ENCODE data around the gene GABRB3. TPM values are rescaled to one million over a fixed set of nuclear protein-coding genes. Genes with fewer than 3 reads are reported as not detected.

GABRB3 gene
- total RNA-seq: 3.0 TPM

DNA sequence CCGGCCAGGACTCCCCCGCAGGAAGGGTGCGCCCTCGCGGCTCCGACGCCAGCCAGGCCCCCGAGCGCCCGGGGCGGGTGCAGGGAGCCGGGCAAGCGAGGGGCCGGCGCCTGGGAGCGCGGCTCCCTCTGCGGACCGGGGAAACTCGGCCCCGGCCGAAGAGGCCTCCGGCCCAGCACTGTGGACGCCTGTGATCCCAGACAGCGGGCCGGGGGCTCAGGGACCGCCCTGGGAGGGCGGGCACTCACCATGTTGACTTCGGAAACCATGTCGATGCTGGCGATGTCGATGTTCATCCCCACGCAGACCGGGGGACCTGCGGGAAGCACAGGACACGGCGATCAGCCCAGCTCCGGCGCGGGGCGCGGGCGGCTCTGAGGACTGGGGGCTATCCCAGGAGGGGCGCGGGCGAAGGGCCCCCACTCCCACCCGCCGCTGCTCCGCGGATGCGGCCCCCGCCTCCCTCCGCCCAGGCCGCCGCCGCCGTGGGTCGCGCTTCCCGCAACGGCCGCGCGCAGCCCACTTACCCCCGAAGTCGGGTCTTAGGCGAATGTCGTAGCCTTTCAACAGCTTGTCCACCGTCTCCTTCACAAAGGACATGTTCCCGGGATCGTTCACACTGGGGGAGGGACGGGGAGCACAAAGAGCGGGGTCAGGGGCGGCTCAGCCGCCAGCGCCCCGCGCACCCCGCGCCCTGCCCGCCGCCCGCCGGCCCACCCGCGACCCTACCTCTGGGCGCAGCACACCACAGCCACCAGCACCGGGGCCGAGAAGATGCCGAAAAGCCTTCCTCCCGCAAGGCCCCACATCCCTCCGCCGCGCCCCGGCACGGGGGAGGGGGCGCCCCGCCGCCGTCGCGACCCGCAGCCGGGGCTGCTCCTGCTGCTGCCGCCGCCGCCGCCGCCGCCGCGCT lies at the start of gene GABRB3:
Gene GABRB3, minus strand, starts transcription at position 913 of the 913 bp plus-strand sequence.
- DNase-seq (ENCODE audit: low spot score) (no peak), ATAC-seq (peak; percentile 37)

GRCh38 chr15:26807517-26808427 lies 34.9 kb upstream of the GABRB3 start:
- no peak for ATAC-seq

GRCh38 chr15:26806574-26806973 lies 33.7 kb upstream of the GABRB3 start:
- no peak for DNase-seq (ENCODE audit: low spot score)

More at GRCh38 chr15:26807517-26808427, 34.9 kb upstream of the GABRB3 start:
- DNase-seq (ENCODE audit: low spot score): no peak

DNA sequence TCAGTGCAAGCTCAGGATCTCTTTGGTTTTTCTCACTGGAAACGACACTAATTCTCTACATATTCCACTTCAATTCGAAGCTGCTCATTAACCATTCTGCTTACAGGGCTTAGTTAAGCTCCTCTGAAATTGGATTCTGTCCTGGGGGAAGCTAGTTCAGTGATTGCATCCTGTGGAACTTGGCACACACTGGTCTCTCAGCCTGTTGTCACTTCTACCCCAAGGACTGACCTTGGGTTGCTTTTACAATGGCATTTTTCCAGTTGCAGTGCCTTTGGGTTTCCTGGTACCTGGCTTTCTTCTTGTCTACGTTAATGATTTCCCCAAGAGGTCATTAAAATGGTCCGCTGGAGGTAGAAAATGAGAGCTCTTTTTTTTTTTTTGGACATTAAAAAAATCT lies 33.3 kb upstream of the GABRB3 start:
- peak; percentile 45 for ATAC-seq
- DNase-seq (ENCODE audit: low spot score): no peak

More at GRCh38 chr15:26806574-26806973, 33.7 kb upstream of the GABRB3 start:
- ATAC-seq: no peak

GRCh38 chr15:26805470-26805869 lies 32.6 kb upstream of the GABRB3 start:
- DNase-seq (ENCODE audit: low spot score): no peak
- ATAC-seq: no peak

GRCh38 chr15:26804063-26804804 lies 31.4 kb upstream of the GABRB3 start:
- ATAC-seq: no peak
- no peak for DNase-seq (ENCODE audit: low spot score)

- ATAC-seq (no peak), DNase-seq (ENCODE audit: low spot score) (no peak)
These were observed 17.3 kb upstream of the GABRB3 start for GRCh38 chr15:26790118-26790517.

DNA sequence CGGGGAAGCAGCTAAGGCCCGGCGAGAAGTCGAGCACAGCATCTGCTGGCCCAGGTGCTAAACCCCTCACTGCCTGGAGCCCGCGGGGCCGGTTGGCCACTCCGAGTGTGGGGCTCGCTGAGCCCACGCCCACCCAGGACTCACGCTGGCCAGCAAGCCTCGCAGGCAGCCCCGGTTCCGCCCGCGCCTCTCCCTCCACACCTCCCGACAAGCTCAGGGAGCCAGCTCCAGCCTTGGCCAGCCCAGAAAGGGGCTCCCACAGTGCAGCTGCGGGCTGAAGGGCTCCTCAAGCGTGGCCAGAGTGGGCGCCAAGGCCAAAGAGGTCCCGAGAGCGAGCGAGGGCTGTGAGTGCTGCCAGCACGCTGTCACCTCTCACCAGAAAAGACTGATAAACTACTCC lies 8.9 kb upstream of the GABRB3 start:
- ATAC-seq (no peak), DNase-seq (ENCODE audit: low spot score) (no peak)

DNA sequence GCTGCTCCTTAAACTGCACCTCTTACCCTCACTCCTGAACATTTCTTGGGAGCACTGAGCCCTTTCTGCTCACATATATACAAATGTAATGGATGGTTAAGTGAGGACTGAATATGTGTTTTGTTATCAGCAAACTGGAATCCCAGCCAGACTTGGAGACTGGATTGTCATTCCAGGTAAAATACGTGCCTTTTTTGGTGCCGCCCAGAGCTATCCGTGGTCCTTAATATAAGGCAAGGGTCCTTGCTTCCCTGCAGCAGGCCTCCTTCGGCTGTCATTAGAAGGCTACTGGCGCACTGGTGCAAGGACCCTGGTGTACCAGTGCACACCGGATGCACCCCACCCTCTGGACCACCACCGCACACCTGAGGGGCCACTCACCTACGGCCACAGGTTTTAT lies 1.1 kb upstream of the GABRB3 start:
- DNase-seq (ENCODE audit: low spot score) (no peak), ATAC-seq (no peak)

DNA sequence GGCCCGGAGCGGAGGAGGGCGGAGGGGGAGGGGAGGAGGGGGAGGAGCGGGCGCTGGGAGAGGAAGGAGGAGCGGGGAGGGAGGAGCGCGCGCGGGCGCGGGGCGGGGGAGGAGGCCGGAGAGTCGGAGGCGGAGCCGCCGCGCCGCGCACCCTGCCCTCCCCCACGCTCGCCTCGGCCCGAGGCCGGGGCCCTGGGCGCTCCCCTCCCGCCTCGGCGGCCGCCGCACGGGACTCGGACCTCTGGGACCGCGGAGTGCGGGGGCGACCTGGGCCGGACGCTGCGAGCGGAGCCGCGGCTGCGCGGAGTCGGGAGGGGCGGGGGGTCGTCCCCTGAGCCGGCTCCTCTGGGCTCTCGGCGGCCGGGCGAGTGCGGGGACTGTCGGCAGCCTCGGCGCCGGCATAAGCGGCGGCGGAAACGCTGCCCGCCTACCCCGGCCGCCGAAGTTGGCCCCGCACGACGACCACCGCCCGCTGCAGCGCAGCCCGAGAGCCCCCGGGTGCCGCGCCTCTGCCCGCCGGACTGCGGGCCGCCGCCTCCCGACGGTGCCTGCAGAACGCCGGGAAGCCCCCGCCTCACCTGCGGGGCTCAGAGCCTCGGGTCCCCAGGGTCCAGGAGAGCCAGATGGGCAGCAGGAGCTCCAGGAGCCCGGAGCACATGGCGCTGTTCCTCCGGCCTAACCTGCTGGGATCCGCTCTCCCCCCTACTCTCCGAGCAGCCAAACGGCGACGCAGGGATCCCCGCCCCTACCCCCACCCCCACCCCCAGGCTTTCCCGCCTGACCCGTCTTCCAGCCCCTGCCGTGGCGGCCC lies 406 bp upstream of the GABRB3 start:
- ATAC-seq (peak; percentile 91), DNase-seq (ENCODE audit: low spot score) (peak; percentile 60)

DNA sequence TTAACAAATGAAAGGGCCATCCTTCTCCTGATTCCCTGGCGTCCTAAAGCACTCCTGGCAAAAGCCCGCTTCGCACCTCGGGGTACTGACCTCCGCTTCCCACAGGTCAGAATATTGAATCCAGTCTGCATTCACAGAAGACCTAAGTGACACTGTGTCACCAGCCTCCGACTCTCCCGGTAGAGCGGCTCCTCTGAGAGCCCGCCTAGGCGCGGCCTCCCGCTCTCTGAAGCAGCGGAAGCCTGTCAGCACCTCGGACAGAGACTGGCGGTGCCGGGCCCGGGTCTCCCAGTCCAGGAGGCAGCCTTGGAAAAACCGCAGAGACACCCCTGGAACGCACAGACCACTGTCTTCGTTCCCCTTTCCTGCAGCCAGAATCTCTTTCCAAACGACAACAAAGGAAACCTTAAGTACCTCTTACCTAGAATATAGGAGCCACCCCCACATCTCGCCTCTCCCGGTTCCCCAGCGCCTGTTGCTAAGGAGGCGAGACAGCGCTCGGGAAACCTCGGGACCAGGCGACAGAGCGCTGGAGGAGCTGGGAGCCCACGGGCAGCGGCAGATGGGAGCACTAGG lies 1.2 kb downstream of the GABRB3 start:
- peak; percentile 59 for ATAC-seq
- no peak for DNase-seq (ENCODE audit: low spot score)

DNA sequence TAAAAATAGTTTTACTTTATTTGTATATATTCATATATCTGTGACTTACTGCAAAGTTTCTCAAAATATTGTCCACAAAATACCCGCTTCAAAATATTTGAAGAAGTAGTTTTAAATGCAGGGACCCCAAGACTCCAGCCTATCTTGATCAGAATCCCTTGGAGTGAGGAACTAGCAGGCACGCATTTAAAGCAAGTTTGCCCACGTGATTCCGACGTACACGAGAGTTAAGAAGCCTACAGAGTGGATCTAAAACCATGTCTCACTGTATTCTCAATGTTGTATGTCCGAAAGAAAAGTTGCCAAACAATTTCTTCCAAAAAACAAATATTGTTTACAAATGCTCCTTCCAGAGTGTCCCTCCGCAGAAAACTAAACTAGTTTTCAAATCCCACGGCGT lies 1.7 kb downstream of the GABRB3 start:
- ATAC-seq (no peak), DNase-seq (ENCODE audit: low spot score) (no peak)

- no peak for ATAC-seq
- no peak for DNase-seq (ENCODE audit: low spot score)
These were observed 5.6 kb downstream of the GABRB3 start for GRCh38 chr15:26767169-26767670.

GRCh38 chr15:26766262-26766661 lies 6.6 kb downstream of the GABRB3 start:
- no peak for ATAC-seq

DNA sequence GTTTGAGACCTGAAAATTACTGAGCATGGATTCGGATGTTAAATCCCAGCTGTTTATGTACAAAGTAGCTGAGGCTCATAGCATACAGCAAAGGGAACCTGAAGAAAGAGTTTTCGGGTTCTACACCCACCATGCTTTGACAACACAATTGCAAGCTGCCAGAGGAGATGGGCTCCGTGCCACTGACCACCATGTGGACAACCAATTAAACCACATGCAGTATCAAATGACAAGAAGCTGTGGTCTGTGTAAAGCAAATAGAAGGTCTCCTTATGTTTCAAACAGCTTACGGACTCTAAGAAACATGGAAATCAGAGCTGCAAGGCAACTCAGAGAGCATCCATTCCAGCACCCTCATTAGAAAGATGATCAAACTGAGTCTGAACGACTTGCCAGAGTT lies 12.9 kb downstream of the GABRB3 start:
- DNase-seq (ENCODE audit: low spot score) (no peak), ATAC-seq (no peak)

More at GRCh38 chr15:26766262-26766661, 6.6 kb downstream of the GABRB3 start:
- no peak for DNase-seq (ENCODE audit: low spot score)

- DNase-seq (ENCODE audit: low spot score) (no peak), ATAC-seq (no peak)
These were observed 14.8 kb downstream of the GABRB3 start for GRCh38 chr15:26758079-26758478.

- DNase-seq (ENCODE audit: low spot score): no peak
- ATAC-seq: no peak
These were observed 15.7 kb downstream of the GABRB3 start for GRCh38 chr15:26757141-26757540.

DNA sequence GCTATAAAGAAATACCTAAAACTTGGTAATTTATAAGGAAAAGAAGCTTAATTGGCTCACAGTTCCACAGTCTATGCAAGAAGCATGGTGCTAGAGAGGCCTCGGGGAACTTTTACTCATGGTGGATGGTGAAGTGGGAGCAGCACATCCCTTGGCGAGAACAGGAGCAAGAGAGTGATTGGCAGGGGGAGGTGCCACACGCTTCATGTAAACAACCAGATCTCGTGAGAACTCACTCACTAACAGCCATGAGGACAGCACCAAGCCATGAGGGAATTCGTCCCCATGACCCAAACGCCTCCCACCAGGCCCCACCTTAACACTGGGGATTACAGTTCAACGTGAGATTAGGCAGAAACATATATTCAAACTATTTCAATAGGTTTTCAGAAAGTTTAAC lies 28.0 kb downstream of the GABRB3 start:
- DNase-seq (ENCODE audit: low spot score) (no peak), ATAC-seq (no peak)

GRCh38 chr15:26739791-26740190 lies 33.1 kb downstream of the GABRB3 start:
- ATAC-seq (no peak), DNase-seq (ENCODE audit: low spot score) (no peak)
